GM21619 (cell line): ENCODE measurements around the gene SLC46A1.
"Not testable (repeated sequence)": the region's sequence is repeated elsewhere in the genome, so short reads cannot be mapped to it uniquely, and the experiment has no call there.

ENCODE experiments used
- ATAC-seq: cut with Tn5 transposase; IDR thresholded peaks from one replicate; pipeline ENCODE4 v1.9.1; 2021; ENCODE audit not compliant: unreplicated experiment

Gene SLC46A1

DNA sequence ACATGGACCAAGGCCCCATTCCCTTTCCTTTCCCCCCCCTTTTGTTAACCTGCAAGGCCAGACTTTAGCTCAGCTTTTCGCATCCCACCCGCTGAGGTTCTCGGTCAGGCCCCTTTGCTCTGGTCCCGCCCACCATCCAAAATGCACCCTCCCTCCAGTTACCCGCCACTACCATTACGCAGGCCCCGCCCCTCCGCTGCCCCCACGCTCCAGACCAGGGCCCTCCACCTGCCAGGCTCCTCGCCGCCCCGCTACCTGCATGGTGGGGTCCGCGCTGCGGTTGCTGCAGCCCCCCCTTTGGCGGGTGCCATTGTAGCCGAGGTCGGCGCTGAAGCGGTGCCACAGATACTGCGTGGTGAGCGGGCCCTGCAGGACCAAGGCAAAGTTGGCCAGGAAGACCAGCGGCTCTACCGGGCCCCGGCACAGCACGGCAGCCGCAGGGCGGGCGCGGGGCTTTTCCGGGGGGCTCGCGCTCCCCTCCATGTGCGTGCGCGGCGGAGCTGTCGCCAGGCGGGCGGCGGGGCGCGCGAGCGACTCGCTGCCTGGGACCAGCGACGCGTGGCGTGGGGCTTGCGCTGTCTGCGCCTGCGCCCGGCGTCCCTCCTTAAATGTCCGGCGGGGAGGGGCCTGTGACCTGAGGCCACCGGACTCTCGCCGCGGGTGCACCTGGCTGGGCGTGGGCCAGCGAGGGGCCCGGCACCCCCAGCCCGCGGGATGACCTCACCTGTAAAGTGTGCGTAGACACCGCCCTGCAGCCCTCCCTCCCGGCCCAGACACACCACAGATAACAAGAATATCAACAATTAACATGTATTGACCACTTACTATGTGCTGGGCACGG lies at the start of gene SLC46A1:
SLC46A1 (minus strand) TSS at position 581 of the 841 bp plus-strand sequence; CDS start at position 483, 98 bp downstream.
- ATAC-seq: peak; percentile 56

DNA sequence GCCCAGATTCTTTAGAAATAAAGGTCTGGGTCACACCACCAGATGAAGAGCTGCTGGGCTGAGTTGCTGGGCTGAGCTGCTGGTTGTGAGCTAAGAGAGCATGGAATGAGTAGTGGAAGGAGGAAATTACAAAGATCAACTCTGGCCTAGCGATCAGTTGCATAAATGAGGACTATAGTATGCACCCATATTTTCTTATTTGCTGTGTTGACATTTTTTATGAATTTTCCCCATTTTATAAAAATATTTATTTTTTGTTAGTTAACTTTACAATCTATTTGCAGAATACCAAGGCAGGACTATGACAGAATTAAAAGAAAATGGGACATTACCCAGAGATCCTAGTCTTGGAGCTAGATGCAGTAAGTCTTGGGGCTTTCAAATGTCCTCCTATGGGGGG lies 43.8 kb upstream of the SLC46A1 start:
- ATAC-seq: no peak

DNA sequence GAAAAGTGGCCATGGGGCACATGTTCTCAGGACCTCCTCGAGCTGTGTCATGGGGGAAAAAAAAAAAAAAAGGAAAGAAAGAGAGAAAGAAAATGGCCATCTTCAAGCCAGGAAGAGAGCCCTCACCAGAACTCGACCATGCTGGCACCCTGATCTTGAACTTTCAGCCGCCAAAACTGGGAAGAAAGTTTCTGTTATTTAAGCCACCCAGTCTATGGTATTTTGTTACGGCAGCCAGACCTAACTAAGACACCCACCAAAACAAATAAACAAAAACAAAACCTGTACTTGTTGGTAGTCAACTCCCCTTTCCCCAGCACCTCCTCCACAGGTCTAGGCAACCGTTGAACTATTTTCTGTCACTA lies 41.4 kb upstream of the SLC46A1 start:
- no peak for ATAC-seq

DNA sequence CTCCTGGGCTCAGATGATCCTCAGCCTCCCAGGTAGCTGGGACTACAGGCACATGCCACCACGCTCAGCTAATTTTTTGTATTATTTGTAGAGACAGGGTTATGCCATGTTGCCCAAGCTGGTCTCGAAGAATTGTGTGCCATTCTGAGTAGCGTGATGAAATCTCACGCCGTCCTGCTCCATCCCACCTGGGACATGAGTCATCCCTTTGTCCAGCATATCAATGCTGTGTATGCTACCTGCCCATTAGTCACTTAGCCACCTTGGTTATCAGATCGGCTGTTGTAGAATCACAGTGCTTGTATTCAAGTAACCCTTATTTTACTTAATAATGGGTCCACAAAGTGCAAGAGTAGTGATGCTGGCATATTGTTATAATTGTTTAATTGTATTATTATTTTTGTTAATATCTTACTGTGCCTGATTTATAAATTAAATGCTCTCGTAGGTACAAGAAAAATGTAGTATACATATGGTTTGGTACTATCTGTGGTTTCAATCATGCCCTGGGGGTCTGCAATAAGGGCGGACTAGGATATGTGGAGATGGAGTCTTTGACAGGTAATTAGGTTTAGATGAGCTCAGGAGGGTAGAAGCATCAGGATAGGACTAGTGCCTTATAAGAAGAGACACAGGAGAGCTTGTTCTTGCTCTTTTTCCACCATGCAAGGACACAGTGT lies 40.8 kb upstream of the SLC46A1 start:
- ATAC-seq: no peak

DNA sequence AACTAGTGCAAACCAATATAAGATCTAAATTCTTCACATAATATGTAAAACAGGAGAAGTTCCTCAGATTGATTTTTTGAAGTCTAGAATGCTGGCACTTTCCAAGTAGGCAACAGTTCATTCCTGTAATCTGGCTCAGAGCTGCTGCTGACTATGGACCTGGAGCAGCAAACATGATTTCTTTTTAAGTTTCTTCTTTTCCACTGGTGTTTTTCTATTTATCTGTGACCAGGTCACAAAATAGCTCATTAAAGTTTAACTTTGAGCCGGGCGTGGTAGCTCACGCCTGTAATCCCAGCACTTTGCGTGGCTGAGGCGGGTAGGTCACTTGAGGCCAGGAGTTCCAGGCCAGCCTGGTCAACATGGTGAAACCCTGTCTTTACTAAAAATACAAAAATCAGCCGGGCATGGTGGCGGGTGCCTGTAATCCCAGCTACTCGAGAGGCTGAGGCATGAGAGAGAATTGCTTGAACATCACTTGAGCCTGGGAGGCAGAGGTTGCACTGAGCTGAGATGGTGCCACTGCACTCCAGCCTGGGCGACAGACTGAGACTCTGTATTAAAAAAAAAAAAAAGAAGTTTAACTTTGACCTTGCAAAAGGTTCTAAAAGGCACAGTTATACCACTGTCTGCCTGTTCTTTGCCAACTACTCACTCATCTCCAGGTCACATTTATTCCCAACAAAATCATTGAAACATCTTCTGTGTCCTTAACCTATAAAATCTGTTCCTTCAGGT lies 38.1 kb upstream of the SLC46A1 start:
- ATAC-seq: no peak

DNA sequence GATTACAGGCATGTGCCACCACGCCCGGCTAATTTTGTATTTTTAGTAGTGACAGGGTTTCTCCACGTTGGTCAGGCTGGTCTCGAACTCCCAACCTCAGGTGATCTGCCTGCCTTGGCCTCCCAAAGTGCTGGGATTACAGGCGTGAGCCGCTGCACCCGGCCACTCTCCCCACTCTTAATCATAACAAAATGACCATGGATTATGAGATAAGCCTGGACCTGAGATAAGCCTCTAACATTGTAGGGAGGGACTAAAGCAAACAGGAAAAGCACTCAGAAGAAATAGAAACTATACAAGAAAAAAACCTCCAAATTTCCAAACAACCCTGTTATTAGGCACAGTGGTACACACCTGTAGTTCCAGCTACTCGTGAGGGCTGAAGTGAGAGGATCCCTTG lies 28.3 kb upstream of the SLC46A1 start:
- not testable (repeated sequence) for ATAC-seq

DNA sequence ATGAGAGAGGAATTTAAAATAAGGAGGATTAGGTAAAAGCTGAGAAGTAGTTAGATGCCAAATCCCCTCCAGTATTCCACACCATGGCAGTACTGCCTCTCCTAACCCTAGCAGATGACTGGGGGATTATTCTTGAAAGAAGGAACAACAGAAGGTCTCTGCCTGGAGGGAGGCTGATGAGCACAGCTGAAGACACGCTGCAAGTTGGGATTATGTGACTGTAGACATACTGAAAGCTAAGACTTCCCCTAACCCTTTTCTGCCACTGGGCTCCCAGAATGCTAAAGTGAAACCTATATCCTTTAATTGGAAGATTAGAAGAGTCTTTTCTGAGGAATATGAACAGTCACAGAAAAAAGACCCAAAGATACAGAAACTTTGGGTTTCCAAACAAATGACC lies 27.7 kb upstream of the SLC46A1 start:
- no peak for ATAC-seq

DNA sequence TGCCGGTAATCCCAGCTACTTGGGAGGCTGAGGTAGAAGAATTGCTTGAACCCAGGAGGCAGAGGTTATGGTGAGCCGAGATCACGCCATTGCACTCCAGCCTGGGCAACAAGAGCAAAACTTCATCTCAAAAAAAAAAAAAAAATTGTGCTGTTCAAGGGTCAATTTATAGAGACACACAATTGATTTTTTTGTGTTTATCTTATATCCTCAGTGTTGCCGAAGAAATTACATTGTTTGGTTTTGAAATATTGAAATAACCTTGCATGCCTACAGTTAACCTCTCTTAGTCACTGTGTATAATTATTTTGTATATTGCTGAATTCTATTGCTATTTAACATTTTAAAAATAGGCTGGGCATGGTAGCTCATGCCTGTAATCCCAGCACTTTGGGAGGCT lies 22.0 kb upstream of the SLC46A1 start:
- not testable (repeated sequence) for ATAC-seq

DNA sequence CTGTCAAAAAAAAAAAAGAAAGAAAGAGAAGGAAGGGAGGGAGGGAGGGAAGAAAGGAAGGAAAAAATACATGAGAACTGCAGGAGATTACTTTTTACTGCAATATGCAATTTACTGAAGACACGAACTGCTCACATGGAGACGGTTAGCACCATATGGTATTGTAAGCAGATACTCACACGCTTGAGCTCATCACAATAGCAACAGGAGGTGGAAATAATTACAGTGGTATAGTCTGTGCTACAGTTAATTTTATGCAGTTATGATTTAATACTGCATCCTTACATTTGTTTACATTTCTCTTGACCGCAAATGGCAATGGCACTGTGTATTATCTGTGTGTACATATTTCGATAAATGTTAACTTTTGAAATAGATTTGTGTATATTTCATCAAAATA lies 21.4 kb upstream of the SLC46A1 start:
- no peak for ATAC-seq

DNA sequence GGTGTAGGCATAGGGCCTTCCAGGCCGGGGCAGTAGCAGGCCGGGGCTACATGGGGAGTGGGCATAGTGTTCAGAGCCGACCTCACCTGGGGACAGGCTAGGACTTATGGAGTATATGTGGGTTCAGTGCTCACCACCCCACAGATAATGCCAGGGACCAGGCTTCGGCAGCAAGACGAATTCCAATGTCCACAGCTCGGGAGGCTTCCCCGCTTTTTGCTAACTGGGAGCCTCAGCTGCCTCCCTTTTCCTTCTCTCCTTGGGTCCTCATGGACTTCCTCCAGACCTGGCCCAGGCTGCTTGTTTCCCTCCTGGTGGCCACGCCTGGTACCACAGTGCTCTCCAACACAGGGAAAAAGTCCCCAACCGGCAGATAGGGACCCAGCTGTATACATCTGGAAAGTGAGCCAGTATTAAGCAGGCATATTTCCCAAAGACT lies 20.1 kb upstream of the SLC46A1 start:
- ATAC-seq: no peak

DNA sequence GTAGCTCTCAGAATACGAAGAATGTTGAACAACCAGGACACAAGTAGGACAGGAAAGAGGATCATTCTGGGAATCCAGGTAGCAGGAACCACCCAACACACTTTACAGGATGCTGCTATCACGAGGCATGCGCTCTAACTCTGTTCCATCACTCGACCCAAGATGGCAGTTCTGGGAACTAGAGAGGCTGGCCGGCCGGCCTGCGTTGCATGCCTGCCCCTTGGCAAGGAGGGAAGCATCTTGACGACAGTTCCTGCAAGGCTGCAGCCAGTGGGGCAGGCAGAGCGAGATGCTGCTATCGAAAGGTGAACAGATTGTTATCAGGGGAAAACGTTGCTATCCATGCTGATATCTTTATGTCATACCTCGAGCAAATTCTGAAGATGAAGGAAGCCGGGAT lies 19.2 kb upstream of the SLC46A1 start:
- no peak for ATAC-seq

DNA sequence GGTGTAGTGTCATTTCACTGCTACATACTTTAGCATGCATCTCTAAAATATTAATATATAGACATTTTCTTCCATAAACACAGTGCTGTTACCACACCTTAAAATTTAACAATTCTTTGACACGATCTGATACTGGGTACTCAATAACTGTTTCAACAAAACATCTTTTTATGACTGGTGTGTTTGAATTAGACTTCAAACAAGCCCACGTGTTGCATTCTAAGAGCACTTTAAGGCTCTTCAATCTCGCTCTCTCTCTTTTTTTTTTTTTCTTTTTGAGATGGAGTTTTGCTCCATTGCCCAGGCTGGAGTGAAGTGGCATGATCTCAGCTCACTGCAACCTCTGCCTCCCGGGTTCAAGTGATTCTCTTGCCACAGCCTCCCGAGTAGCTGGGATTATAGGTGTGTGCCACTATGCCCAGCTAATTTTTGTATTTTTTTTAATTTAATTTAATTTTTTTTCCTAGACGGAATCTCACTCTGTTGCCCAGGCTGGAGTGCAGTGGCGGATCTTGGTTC lies 15.8 kb upstream of the SLC46A1 start:
- no peak for ATAC-seq

DNA sequence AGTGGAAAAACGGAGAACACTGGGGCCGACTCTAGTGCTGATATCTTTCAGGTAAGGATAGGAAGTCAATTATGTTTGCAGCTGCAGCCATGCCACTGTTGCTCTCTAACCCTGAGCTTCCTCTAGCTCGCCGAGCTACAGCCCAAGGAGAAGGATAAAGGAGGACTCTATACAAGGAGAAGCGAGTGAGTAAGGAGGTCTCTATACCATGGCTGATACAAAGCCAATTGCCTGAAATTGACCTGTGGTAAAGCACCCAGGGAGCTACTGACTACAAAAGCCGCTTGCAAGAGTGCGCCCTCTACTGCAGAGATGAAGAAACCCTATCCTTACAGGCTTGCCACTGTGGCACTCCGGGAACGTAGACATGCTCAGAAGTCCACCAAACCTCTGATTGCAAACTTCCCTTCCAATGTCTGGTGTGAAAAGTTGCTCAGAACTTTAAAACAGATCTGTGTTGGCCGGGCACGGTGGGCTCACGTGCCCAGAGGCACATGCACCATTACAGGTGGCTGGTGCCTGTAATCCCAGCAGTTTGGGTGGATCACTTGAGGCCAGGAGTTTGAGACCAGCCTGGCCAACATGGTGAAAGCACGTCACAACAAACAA lies 10.8 kb upstream of the SLC46A1 start:
- no peak for ATAC-seq

DNA sequence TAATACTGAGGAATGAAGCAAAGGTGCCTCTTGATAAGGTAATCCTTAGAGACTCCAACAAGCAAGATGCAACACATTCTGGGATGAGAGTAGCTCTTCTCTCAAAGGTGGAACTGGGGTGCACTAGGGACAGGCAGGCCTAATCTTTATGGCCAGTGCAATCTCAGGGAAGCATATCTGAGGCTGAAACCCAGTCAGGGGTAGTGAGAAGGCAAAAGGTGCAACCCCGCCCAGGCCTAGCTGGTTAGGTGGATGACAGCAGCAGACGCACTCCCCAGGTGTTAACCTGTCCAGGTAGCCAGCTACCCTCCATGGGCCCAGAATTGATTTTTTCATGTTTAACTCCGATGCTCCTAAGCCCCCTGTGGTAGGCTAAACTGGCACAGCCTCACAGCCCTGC lies 9.9 kb upstream of the SLC46A1 start:
- no peak for ATAC-seq

DNA sequence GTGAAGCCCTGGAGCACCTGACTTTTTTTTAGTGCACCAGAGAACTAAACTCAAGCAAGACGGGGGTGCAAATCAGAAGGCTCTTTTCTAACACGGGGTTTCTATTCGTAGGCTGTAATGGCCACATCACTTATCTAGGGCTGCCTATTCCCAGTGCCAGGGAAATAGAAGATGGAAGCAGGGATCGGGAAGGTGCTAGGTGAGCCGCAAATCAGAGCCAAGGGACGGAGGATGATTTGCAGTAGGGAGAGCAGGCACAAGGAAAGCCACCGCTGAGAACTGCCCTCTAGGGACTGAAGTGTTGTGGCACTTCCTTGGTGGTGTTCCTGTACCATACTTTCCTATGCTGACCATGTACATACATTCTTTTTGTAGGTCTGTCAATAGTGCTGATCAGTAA lies 7.8 kb upstream of the SLC46A1 start:
- ATAC-seq: no peak

DNA sequence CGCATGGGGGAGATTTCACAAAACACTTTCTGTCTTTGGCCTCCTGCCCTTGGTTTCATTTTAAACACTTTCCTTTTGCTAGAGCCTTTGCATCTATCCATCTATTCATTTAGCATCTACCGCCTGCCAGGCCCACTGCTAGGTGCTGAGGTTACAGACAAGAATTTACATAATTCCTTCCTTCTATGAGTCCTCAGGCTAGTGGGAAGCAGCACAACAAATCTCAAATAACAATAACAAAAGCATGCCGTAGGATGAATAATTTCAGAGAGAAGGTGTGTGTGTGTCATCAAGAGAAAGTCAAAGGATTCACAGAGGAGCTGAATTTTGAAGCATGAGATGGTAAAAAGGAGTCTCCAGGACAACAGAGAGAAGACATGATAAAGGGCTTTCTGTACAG lies 6.1 kb upstream of the SLC46A1 start:
- no peak for ATAC-seq

DNA sequence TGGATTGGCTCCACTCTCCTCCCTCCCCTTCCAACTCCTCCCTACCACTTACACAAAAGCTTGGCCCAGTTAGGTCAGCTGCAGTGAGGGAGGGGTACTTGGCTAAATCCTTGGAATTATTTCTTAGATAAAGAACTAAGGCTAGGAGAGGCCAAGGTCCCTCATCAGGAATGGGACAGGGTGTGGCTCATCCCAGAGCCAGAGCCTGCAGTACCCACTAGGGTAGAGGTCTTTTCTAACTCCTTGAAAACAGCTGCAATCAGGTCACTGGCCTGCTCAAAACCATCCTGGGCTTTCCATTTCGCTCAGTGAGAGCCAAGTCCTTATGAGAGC lies 1.9 kb upstream of the SLC46A1 start:
- no peak for ATAC-seq

DNA sequence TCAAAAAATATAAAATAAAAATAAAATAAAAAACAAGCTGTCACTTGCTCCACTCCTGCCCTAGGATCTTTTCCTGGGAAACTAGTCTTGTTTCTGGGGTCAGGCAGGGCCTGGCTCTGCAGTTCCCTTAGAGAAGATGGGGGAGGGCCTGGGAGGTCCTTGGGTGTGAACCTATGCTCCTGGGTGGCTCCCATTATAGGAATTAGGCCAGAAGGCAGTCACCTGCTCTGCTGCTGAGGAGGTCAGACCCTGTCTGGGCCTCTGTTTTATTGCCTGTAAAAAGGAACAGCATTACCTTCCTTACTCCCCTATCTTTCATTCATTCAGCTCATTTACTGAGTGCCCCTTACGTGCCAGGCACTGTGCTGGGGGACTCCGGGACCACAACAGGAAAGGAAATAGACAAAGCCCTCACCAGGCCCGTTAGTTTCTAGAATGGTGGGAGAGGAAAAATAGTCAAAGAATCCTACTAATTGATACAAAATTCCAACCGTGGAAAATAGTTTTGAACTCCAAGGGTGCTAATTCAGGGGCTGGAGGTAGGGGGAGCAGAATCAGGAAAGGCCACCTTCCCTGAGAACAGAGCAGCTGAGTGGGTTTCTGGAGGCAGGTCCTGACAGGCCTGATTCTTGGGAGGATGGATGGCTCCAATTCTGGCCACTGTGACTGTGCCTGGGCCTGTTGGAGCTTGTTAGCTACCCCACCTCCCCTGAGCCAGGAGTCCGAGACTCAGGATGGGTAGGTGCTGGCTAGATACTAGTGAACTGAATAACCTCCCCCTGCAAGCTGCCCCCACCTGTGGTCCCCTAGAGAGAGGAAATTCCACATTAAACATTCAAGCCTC lies 1.3 kb upstream of the SLC46A1 start:
- no peak for ATAC-seq

DNA sequence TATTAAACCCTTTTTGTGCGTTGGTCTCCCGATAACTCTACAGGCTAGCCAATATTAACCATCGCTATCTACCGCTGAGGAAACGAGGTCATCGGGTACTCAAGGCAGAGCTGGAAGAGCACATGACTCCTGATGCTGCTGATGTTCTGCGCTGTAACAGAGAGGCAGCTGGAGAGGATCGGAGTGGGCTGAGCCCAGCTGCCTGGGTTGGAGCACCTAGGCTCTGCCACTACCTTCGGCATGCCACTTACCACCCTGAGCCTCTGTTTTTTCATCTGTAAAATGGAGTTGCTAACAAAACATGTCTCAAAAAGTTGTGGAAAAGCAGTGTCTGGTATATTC lies 432 bp upstream of the SLC46A1 start:
- no peak for ATAC-seq

DNA sequence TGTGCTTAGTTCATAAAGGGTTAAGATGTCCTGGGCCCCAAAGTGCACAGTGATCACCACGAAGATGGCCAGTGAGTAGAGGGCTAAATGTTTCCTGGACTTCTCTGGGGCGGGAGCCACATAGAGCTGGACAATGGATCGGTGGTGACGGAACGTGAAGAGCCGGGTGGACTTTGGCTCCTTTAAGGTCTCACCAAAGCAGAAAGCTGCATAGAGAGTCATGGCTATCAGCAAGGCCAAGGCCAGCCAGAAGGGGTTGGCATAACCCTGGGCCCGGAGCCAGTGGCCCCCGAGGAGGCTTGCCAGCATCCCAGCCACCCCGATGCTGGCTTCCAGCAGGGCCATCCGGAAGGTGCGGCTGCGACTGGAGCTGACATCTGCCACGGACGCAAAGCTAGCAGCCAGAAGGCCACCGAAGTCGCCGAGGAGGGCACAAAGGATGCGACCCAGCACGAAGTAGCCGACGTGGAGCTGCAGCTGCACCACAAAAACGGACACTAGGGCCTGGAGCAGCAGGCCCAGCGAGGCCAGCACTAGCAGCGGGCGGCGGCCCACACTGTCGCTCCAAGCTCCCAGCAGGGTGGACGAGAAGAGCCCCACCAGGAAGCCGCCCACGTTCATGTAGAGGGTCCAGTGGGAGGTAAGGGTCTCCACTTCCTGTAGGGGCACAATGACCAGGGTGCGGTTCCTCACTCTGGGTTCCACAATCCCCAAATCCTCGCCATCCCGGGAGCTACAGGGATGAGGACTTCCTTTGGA lies 1.0 kb downstream of the SLC46A1 start:
- ATAC-seq: no peak
